K562 (cell line): ENCODE data around the gene TSPAN16. TPM values are rescaled to one million over a fixed set of nuclear protein-coding genes. Genes with fewer than 3 reads are reported as not detected.

Experiments
- CAMTA2 ChIP-seq: fragments of 250-450 bp; sonication (Bioruptor Pico); conservative IDR thresholded peaks from 2 replicates; pipeline ENCODE4 v1.5.1; 2022
- CBFA2T2 ChIP-seq: fragments of 450-650 bp; conservative IDR thresholded peaks from 2 replicates; pipeline ENCODE4 v1.6.1; 2017; ENCODE audit warnings: mild to moderate bottlenecking
- DACH1 ChIP-seq: fragments of 450-650 bp; IDR thresholded peaks from 2 replicates; pipeline ENCODE4 v1.6.1; 2018; ENCODE audit not compliant: partially characterized antibody
- IFI16 ChIP-seq: fragments of 250-450 bp; sonication (Bioruptor Pico); IDR thresholded peaks from 2 replicates; pipeline ENCODE4 v2.1.2; 2022; ENCODE audit warnings: mild to moderate bottlenecking, inconsistent platforms
- JUND ChIP-seq, 2 experiments: IDR thresholded peaks; 2 replicates in 1 of 2; 3 replicates in 1 of 2; pipeline ENCODE4 v1.6.1; 2011; ENCODE audit warnings: borderline replicate concordance in 2 of 2, low read depth in 2 of 2, low read length in 2 of 2, improper control_type of control experiment in 1 of 2, missing biosample characterization in 1 of 2, missing genetic modification characterization in 1 of 2, missing genetic modification reagents in 1 of 2
- MED1 ChIP-seq: sonication (generic); formaldehyde crosslinking; IDR thresholded peaks from 2 replicates; pipeline ENCODE4 v1.8.1; 2023; ENCODE audit warnings: missing genetic modification reagents, borderline replicate concordance
- PHTF2 ChIP-seq: fragments of 250-450 bp; sonication (Bioruptor Pico); IDR thresholded peaks from 2 replicates; pipeline ENCODE4 v1.5.0; 2021; ENCODE audit warnings: mild to moderate bottlenecking
- PRPF4 ChIP-seq: fragments of 200-400 bp; formaldehyde crosslinking; IDR thresholded peaks from one replicate; pipeline ENCODE4 v1.6.1; 2017; ENCODE audit warnings: low read length, low read depth, mild to moderate bottlenecking; ENCODE audit not compliant: insufficient read depth, poor library complexity, severe bottlenecking
- SNIP1 ChIP-seq: fragments of 450-650 bp; IDR thresholded peaks from 2 replicates; pipeline ENCODE4 v1.7.1; 2017; ENCODE audit warnings: low read depth, mild to moderate bottlenecking
- ZNF76 ChIP-seq: fragments of 250-450 bp; sonication (Bioruptor Pico); IDR thresholded peaks from 2 replicates; pipeline ENCODE4 v1.4.0; 2020; ENCODE audit warnings: mild to moderate bottlenecking, moderate library complexity, borderline replicate concordance
- polyA plus RNA-seq, 8 experiments: library from polyadenylated mRNA; depleted of rRNA in 4 of 8; stranded (reverse) in 5 of 8; unstranded in 3 of 8; fragments of >200 nt; fragmentation: Nextera tagmentation in 2 of 8; fragmentation: Illumina TruSeq in 1 of 8; extraction: Ambion mirVana in 2 of 8; extraction: Trizol in 1 of 8; gene quantifications; 2 replicates each; pipeline versions ENCODE4 v1.2.1 to v1.2.3, GENCODE V29; 2011 to 2014; ENCODE audit warnings: inconsistent platforms in 1 of 8, missing spikeins in 1 of 8
- total RNA-seq, 7 experiments: library from RNA; depleted of rRNA in 6 of 7; stranded (reverse); fragments of >200 nt in 6 of 7; fragmentation: Illumina TruSeq in 2 of 7; extraction: Trizol in 2 of 7; gene quantifications; 2 replicates each; pipeline versions ENCODE4 v1.2.1 to v1.2.3, GENCODE V29; 2011 to 2021; ENCODE audit warnings: low replicate concordance in 1 of 7
- TF ChIP-seq, protein P1 (sequence below): fragments of 200-400 bp; formaldehyde crosslinking; IDR thresholded peaks from 2 replicates; pipeline ENCODE4 v1.6.1; 2017; ENCODE audit warnings: mild to moderate bottlenecking, low read depth, low read length, moderate library complexity
- TF ChIP-seq, protein P2 (sequence below), 2 experiments: IDR thresholded peaks; 2 replicates each; pipeline ENCODE4 v1.6.1; 2012; ENCODE audit warnings: improper control_type of control experiment in 2 of 2, low read depth in 2 of 2, low read length in 2 of 2, borderline replicate concordance in 1 of 2
- TF ChIP-seq, protein P3 (sequence below): fragments of 450-650 bp; IDR thresholded peaks from 2 replicates; pipeline ENCODE4 v1.7.0; 2016; ENCODE audit warnings: borderline replicate concordance
- TF ChIP-seq, protein P4 (sequence below), 2 experiments: fragments of 200-800 bp in 1 of 2; sonication (Bioruptor generic) in 1 of 2; sonication (generic) in 1 of 2; formaldehyde crosslinking in 1 of 2; IDR thresholded peaks in 1 of 2; conservative IDR thresholded peaks in 1 of 2; 2 replicates each; pipeline versions ENCODE4 v1.5.0 to v1.6.1; 2016 to 2020; ENCODE audit warnings: missing compliant biosample characterization in 1 of 2, missing genetic modification characterization in 1 of 2, missing genetic modification reagents in 1 of 2
- TF ChIP-seq, protein P5 (sequence below): fragments of 250-450 bp; sonication (Bioruptor Pico); IDR thresholded peaks from 2 replicates; pipeline ENCODE4 v1.6.1; 2021; ENCODE audit warnings: mild to moderate bottlenecking
- TF ChIP-seq, protein P6 (sequence below): IDR thresholded peaks from 2 replicates; pipeline ENCODE4 v1.6.1; 2016; ENCODE audit warnings: missing genetic modification characterization, missing compliant biosample characterization

The TSPAN16 gene
- total and polyA plus RNA-seq, 9 of the 15 experiments (the other 6 are each of a cell fraction or from before 2014, with no cell fraction given), result not detected

DNA sequence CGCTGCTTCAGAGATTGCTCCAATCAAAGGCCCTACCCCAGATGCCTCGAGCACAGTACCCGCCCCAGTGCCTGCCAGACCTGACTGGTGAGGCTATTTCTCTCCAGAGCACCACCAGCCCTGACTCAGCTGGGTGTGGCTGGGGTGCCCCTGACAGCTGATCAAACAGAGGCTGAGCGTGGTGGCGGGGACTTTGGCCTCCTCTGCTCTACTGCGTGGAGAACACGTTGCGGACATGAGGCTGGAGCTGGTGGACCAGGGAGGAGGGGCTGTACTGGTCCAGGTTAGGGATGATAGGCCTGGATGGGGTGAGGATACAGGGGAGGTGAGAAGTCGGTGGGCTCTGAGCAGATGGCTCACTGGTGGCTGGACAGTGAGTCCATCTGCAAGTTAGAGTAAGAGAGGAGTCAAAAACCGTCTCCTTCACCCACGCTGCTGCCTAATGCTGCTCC is 30.1 kb upstream of the TSPAN16 start (continued):
- TF ChIP-seq, protein P1, sequence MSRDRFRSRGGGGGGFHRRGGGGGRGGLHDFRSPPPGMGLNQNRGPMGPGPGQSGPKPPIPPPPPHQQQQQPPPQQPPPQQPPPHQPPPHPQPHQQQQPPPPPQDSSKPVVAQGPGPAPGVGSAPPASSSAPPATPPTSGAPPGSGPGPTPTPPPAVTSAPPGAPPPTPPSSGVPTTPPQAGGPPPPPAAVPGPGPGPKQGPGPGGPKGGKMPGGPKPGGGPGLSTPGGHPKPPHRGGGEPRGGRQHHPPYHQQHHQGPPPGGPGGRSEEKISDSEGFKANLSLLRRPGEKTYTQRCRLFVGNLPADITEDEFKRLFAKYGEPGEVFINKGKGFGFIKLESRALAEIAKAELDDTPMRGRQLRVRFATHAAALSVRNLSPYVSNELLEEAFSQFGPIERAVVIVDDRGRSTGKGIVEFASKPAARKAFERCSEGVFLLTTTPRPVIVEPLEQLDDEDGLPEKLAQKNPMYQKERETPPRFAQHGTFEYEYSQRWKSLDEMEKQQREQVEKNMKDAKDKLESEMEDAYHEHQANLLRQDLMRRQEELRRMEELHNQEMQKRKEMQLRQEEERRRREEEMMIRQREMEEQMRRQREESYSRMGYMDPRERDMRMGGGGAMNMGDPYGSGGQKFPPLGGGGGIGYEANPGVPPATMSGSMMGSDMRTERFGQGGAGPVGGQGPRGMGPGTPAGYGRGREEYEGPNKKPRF, result no peak
- TF ChIP-seq ZNF76 (CRISPR knock-in tag), result no peak
- no peak for TF ChIP-seq SNIP1
- TF ChIP-seq, protein P2, sequence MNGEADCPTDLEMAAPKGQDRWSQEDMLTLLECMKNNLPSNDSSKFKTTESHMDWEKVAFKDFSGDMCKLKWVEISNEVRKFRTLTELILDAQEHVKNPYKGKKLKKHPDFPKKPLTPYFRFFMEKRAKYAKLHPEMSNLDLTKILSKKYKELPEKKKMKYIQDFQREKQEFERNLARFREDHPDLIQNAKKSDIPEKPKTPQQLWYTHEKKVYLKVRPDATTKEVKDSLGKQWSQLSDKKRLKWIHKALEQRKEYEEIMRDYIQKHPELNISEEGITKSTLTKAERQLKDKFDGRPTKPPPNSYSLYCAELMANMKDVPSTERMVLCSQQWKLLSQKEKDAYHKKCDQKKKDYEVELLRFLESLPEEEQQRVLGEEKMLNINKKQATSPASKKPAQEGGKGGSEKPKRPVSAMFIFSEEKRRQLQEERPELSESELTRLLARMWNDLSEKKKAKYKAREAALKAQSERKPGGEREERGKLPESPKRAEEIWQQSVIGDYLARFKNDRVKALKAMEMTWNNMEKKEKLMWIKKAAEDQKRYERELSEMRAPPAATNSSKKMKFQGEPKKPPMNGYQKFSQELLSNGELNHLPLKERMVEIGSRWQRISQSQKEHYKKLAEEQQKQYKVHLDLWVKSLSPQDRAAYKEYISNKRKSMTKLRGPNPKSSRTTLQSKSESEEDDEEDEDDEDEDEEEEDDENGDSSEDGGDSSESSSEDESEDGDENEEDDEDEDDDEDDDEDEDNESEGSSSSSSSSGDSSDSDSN (IDR thresholded peaks at IDR 0.05; ENCODE audit: borderline replicate concordance in 1 of 2, low read depth in 2 of 2, low read length in 2 of 2), result no peak
- no peak for TF ChIP-seq PRPF4
- TF ChIP-seq MED1, result no peak
- peak; percentile 21 for TF ChIP-seq DACH1
- TF ChIP-seq, protein P3, sequence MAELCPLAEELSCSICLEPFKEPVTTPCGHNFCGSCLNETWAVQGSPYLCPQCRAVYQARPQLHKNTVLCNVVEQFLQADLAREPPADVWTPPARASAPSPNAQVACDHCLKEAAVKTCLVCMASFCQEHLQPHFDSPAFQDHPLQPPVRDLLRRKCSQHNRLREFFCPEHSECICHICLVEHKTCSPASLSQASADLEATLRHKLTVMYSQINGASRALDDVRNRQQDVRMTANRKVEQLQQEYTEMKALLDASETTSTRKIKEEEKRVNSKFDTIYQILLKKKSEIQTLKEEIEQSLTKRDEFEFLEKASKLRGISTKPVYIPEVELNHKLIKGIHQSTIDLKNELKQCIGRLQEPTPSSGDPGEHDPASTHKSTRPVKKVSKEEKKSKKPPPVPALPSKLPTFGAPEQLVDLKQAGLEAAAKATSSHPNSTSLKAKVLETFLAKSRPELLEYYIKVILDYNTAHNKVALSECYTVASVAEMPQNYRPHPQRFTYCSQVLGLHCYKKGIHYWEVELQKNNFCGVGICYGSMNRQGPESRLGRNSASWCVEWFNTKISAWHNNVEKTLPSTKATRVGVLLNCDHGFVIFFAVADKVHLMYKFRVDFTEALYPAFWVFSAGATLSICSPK, result no peak
- TF ChIP-seq, protein P4, sequence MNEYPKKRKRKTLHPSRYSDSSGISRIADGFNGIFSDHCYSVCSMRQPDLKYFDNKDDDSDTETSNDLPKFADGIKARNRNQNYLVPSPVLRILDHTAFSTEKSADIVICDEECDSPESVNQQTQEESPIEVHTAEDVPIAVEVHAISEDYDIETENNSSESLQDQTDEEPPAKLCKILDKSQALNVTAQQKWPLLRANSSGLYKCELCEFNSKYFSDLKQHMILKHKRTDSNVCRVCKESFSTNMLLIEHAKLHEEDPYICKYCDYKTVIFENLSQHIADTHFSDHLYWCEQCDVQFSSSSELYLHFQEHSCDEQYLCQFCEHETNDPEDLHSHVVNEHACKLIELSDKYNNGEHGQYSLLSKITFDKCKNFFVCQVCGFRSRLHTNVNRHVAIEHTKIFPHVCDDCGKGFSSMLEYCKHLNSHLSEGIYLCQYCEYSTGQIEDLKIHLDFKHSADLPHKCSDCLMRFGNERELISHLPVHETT (CRISPR knock-in tag; conservative IDR thresholded peaks at IDR 0.05 in 1 of 2, IDR thresholded peaks at IDR 0.05 in 1 of 2), result no peak
- TF ChIP-seq CAMTA2 (CRISPR knock-in tag), result no peak
- no peak for TF ChIP-seq JUND (IDR thresholded peaks at IDR 0.05; ENCODE audit: borderline replicate concordance, low read depth, low read length)
- TF ChIP-seq JUND (tag; IDR thresholded peaks at IDR 0.05; ENCODE audit: borderline replicate concordance, low read depth, low read length), result no peak
- no peak for TF ChIP-seq IFI16 (CRISPR knock-in tag)
- TF ChIP-seq, protein P5, sequence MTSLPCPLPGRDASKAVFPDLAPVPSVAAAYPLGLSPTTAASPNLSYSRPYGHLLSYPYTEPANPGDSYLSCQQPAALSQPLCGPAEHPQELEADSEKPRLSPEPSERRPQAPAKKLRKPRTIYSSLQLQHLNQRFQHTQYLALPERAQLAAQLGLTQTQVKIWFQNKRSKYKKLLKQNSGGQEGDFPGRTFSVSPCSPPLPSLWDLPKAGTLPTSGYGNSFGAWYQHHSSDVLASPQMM (CRISPR knock-in tag), result no peak
- TF ChIP-seq, protein P6, sequence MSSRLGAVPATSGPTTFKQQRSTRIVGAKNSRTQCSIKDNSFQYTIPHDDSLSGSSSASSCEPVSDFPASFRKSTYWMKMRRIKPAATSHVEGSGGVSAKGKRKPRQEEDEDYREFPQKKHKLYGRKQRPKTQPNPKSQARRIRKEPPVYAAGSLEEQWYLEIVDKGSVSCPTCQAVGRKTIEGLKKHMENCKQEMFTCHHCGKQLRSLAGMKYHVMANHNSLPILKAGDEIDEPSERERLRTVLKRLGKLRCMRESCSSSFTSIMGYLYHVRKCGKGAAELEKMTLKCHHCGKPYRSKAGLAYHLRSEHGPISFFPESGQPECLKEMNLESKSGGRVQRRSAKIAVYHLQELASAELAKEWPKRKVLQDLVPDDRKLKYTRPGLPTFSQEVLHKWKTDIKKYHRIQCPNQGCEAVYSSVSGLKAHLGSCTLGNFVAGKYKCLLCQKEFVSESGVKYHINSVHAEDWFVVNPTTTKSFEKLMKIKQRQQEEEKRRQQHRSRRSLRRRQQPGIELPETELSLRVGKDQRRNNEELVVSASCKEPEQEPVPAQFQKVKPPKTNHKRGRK (tag), result no peak
- TF ChIP-seq PHTF2 (CRISPR knock-in tag), result no peak
- 0 out of 2 replicates have a peak, but pooled peaks have one; percentile 6 for TF ChIP-seq CBFA2T2
